ENCODE results near the gene ANKRD29.
A peak's percentile ranks its signal among the peaks of the same experiment; 100 is the strongest.
"Not testable (repeated sequence)": the region's sequence is repeated elsewhere in the genome, so short reads cannot be mapped to it uniquely, and the experiment has no call there.

Gene ANKRD29

GRCh38 chr18:23641937-23642666 is 20.6 kb downstream of the ANKRD29 start:
- DNase-seq = no peak

GRCh38 chr18:23641143-23641720 is 21.5 kb downstream of the ANKRD29 start:
- no peak for DNase-seq

- no peak for DNase-seq
Observed at GRCh38 chr18:23640052-23640451, 22.7 kb downstream of the ANKRD29 start.

- DNase-seq = not testable (repeated sequence)
Observed at GRCh38 chr18:23636433-23636832, 26.3 kb downstream of the ANKRD29 start.

- DNase-seq = no peak
Observed at GRCh38 chr18:23636071-23636399, 26.7 kb downstream of the ANKRD29 start.

- no peak for DNase-seq
Observed at GRCh38 chr18:23635283-23636070, 27.2 kb downstream of the ANKRD29 start.

GRCh38 chr18:23634692-23635091 is 28.0 kb downstream of the ANKRD29 start:
- no peak for DNase-seq

- DNase-seq = no peak
Observed at GRCh38 chr18:23632615-23633014, 30.1 kb downstream of the ANKRD29 start.

- no peak for DNase-seq
Observed at GRCh38 chr18:23631746-23632145, 31.0 kb downstream of the ANKRD29 start.

GRCh38 chr18:23631312-23631711 is 31.4 kb downstream of the ANKRD29 start:
- DNase-seq = no peak

GRCh38 chr18:23629444-23629946 is 33.2 kb downstream of the ANKRD29 start:
- peak; percentile 21 for DNase-seq

GRCh38 chr18:23627970-23628369 is 34.7 kb downstream of the ANKRD29 start:
- no peak for DNase-seq

GRCh38 chr18:23627321-23627720 is 35.4 kb downstream of the ANKRD29 start:
- DNase-seq = no peak

GRCh38 chr18:23626451-23627279 is 36.0 kb downstream of the ANKRD29 start:
- DNase-seq = no peak

GRCh38 chr18:23623040-23623439 is 39.7 kb downstream of the ANKRD29 start:
- no peak for DNase-seq

GRCh38 chr18:23619388-23619881 is 43.3 kb downstream of the ANKRD29 start:
- no peak for DNase-seq

- DNase-seq = no peak
Observed at GRCh38 chr18:23618862-23619387, 43.8 kb downstream of the ANKRD29 start.

- no peak for DNase-seq
Observed at GRCh38 chr18:23617412-23618014, 45.2 kb downstream of the ANKRD29 start.

- DNase-seq = no peak
Observed at GRCh38 chr18:23616258-23616657, 46.5 kb downstream of the ANKRD29 start.

- no peak for DNase-seq
Observed at GRCh38 chr18:23614891-23615290, 47.8 kb downstream of the ANKRD29 start.

- DNase-seq = no peak
Observed at GRCh38 chr18:23614413-23614812, 48.3 kb downstream of the ANKRD29 start.

GRCh38 chr18:23613091-23613475 is 49.6 kb downstream of the ANKRD29 start:
- not testable (repeated sequence) for DNase-seq
